HEK293 (cell line): ENCODE results near the gene MAP4K4.

Experiments used
- CTCF ChIP-seq: fragments of 450-650 bp; formaldehyde crosslinking; IDR thresholded peaks from 2 replicates; pipeline ENCODE4 v1.5.1; 2016; ENCODE audit warnings: missing biosample characterization, missing genetic modification characterization
- MEIS1 ChIP-seq: sonication (generic); formaldehyde crosslinking; IDR thresholded peaks from 2 replicates; pipeline ENCODE4 v1.8.1; 2022; ENCODE audit warnings: missing genetic modification reagents, mild to moderate bottlenecking, borderline replicate concordance
- MYNN ChIP-seq: fragments of 450-650 bp; formaldehyde crosslinking; IDR thresholded peaks from 2 replicates; pipeline ENCODE4 v1.5.1; 2016; ENCODE audit warnings: missing biosample characterization, missing genetic modification characterization, borderline replicate concordance
- SALL2 ChIP-seq: fragments of 450-650 bp; formaldehyde crosslinking; IDR thresholded peaks from 2 replicates; pipeline ENCODE4 v1.5.0; 2017; ENCODE audit warnings: missing biosample characterization, mild to moderate bottlenecking, missing genetic modification characterization, borderline replicate concordance
- SCRT1 ChIP-seq: fragments of 450-650 bp; formaldehyde crosslinking; IDR thresholded peaks from 2 replicates; pipeline ENCODE4 v1.5.1; 2016; ENCODE audit warnings: missing biosample characterization, missing genetic modification characterization, borderline replicate concordance
- ZBTB8A ChIP-seq: fragments of 450-650 bp; formaldehyde crosslinking; IDR thresholded peaks from 2 replicates; pipeline ENCODE4 v1.5.1; 2016; ENCODE audit warnings: missing biosample characterization, missing genetic modification characterization
- ZNF140 ChIP-seq: fragments of 450-650 bp; formaldehyde crosslinking; IDR thresholded peaks from 2 replicates; pipeline ENCODE4 v1.5.1; 2016; ENCODE audit warnings: missing biosample characterization, missing genetic modification characterization
- ZNF202 ChIP-seq: fragments of 450-650 bp; formaldehyde crosslinking; IDR thresholded peaks from 2 replicates; pipeline ENCODE4 v1.5.1; 2016; ENCODE audit warnings: missing biosample characterization, missing genetic modification characterization, borderline replicate concordance
- ZNF292 ChIP-seq: fragments of 450-650 bp; formaldehyde crosslinking; IDR thresholded peaks from 2 replicates; pipeline ENCODE4 v1.5.1; 2016; ENCODE audit warnings: low read depth, missing biosample characterization, missing genetic modification characterization, borderline replicate concordance
- ZNF350 ChIP-seq: fragments of 450-650 bp; formaldehyde crosslinking; IDR thresholded peaks from 2 replicates; pipeline ENCODE4 v1.5.0; 2017; ENCODE audit warnings: missing biosample characterization, mild to moderate bottlenecking, missing genetic modification characterization
- ZNF558 ChIP-seq: fragments of 450-650 bp; formaldehyde crosslinking; IDR thresholded peaks from 2 replicates; pipeline ENCODE4 v1.5.1; 2016; ENCODE audit warnings: missing biosample characterization, missing genetic modification characterization
- ZNF654 ChIP-seq: fragments of 450-650 bp; formaldehyde crosslinking; IDR thresholded peaks from 2 replicates; pipeline ENCODE4 v1.5.1; 2016; ENCODE audit warnings: low read depth, missing biosample characterization, missing genetic modification characterization

GRCh38 chr2:101779190-101779589, 81.7 kb downstream of the MAP4K4 start:
- TF ChIP-seq CTCF (tag by site-specific recombination) (no peak), ZNF654 (tag by site-specific recombination) (no peak), ZNF140 (no peak), SCRT1 (tag by site-specific recombination) (no peak), ZBTB8A (tag by site-specific recombination) (no peak), SALL2 (no peak), MEIS1 (CRISPR knock-in tag) (no peak), ZNF202 (tag by site-specific recombination) (no peak), ZNF558 (tag by site-specific recombination) (no peak), MYNN (tag by site-specific recombination) (no peak), ZNF350 (tag by site-specific recombination) (no peak), ZNF292 (tag by site-specific recombination) (no peak)
